NK-92 treated with Interleukin-12 subunit alpha and Interleukin-12 subunit beta, amount 100 ng/mL, for 24 hours (cell line): ENCODE measurements around the gene OR6N2.

Experiments
- DNase-seq: peaks from one replicate; lab custom pipeline; 2025; lab: John Stamatoyannopoulos, UW

The OR6N2 gene

GRCh38 chr1:158781104-158781503 is at the start of gene OR6N2:
Gene OR6N2 (minus strand): TSS chr1:158781204. CDS start chr1:158777635, 3,569 bp downstream.
- DNase-seq = no peak

- no peak for DNase-seq
These were observed 49.2 kb upstream of the OR6N2 start for GRCh38 chr1:158830074-158830677.

GRCh38 chr1:158821723-158822122 is 40.7 kb upstream of the OR6N2 start:
- no peak for DNase-seq

GRCh38 chr1:158819461-158820443 is 38.7 kb upstream of the OR6N2 start:
- DNase-seq = no peak

DNA sequence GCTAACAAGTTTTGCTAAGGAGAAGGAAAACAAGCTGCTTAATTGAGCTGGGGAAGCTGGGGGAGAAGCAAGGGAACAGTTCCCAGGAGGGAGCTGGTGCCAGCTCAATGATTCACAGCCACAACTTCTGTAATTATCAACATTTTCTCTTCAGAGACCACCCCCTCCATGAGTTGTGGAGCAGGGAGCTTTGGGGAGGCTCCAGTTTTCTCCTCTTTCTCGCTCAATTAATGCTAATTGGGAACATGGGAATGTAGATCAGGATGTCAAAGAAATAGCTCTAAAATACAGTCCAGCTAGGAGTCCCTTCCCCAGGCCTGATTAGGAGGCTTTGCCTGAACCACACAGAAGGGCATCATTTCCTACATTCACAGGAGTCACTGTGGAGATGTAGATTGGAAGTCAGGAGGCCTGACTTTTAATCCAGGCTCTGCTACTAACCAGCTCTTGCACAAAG is 38.0 kb upstream of the OR6N2 start:
- DNase-seq = no peak

DNA sequence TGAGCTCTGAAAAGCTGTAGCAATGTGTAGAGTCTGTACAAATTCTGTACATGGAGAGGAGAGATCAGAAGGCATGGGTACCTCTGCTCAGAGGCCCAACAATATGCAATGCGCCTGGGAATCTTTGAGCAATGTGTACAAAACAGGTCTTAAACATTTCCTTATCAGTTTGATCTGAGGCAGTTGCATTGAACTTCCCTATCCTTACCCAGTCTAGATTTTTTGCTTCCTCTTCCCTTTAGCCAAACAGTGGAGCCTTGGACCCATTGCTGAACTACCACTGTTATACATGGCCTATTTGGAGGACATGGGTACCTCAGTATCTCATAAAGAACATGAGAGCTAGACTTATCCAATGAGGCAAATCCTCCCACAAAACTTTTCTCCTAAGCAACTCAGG is 37.6 kb upstream of the OR6N2 start:
- DNase-seq = no peak

DNA sequence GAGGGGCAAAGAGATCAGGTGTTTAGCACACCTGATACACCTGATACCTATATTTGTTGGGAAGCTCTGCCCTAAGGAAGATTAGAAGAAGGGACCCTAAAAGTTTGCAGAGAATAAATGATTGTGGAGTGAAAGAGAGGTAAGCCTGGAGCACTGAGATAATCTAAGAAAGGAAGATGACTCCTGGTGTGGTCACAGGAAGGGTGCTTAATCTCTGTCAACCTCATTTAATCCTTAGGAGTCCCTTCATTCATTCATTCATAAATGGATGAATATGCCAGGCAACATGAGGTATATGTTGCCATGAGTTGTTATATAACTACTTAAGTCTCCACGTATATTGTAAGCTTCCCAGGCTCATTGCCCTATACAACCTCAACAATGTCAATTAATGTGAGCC is 34.0 kb upstream of the OR6N2 start:
- no peak for DNase-seq

GRCh38 chr1:158813164-158813563 is 32.2 kb upstream of the OR6N2 start:
- DNase-seq = no peak

GRCh38 chr1:158812336-158812735 is 31.3 kb upstream of the OR6N2 start:
- DNase-seq = no peak

DNA sequence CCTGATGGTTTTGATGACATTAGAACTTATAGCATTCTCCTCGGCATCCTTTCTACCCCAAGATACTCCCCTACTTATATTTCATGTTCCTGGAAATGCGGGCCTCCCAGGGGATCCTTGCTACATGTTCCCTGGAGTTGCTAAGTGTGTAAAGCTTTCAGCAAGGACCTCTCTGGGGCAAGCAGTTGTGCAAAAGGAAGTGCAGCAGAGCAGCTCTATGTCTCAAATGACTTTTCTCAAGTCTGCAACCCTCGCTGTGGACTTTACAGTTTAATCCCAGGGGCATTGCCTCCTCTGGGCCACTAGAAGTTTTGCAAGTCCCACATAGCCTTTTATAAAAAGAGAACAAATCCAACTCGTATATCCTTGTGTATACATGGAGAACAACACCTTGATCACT is 29.3 kb upstream of the OR6N2 start:
- DNase-seq = no peak

DNA sequence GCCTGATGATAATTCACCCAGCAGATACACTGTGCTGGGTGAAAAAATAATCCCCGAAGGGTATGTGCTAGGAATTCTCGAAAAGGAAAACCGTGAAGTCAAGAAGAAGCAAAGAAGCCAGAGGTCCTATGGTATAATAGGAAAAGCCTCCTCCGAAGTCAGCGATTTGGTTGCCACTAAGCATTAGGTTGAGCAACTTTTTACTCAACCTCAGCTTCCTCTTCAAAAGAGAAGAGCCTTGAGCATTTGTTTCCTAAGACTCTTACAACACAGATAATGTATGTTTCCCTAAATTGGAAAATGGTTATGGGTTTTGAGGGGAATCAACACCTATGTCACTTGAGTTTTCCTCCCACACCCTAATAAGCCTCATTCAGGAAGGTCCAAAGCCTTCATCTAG is 28.9 kb upstream of the OR6N2 start:
- no peak for DNase-seq

DNA sequence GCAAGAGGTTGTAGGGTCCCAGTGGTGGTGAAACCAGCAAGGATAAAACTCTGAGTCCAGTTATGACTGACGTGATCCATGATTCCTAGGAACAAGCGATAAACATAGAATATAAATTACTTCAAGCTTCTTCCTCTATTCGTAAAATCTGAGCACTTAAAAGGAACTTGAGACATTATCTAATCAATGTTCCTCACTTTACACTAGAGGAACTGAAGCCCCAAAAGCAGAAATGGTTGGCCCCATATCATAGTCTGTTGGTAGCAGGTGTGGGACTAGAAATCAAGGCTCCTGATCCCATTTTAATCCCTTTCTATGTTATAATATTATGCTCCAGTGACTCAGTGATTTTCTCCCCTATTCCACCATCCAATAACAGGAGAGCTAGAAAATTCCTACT is 28.3 kb upstream of the OR6N2 start:
- no peak for DNase-seq

DNA sequence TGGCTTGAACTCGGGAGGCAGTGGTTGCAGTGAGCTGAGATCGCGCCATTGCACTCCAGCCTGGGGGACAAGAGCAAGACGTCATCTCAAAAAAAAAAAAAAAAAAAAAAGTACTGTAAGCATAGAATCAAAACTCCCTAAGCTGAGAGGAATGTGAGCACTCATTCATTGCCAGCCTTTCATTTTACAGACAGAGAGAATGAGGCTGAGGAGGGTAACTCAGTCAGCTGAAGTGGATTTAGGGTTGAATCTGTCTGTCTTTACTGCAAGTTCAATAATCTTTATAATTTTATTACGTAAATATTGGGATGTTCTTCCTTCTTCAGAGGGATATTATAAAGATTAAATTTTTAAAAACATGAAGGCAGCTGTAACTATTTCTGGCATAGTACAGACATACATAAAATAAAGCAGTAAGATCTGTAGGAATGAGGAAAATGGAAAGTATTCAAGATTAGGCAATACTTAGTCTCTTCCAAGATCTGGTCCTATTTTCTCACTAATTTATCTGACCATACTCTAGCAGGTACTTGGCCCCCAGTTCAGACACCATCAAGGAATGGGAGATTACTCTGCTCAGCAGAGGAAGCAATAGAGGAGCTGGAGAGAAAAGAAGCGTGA is 26.0 kb upstream of the OR6N2 start:
- DNase-seq = no peak

DNA sequence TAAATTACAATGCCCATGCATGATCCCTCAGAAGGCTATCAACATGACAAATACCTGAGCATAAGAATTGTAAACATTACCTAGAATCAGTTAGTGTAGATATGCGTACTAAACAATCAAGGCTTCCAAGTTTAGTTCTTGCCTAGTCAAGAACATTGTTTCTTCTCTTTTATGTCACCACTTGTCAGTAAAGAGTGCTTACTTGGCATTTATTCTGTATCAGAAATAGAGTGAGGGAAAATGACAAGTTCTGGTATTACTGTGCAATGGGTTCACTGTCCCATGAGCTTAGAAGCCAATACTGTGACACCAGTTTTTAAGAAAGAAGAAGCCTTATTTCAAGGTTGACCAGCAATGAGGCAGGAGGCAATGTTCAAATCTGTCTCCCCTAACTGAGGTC is 22.7 kb upstream of the OR6N2 start:
- no peak for DNase-seq

DNA sequence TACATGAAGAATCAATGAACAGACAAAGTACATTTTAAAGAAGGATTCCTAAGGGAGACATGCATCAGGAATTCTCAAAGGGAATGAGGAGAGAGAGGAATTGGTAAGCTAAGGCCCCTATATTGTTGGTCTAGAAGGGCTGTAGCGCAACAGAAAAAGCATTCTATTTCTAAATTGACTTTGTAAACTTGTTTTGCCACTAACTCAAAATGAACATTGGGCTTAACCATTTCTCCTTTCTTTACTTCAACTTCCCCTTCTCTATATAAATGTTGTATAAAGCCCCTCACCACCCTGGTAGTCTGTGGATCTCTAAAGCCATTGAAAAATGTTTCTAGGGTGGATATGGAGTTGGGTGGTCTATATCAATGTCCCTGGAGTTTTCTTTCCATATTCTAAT is 20.4 kb upstream of the OR6N2 start:
- DNase-seq = no peak

GRCh38 chr1:158800526-158800925 is 19.5 kb upstream of the OR6N2 start:
- no peak for DNase-seq

DNA sequence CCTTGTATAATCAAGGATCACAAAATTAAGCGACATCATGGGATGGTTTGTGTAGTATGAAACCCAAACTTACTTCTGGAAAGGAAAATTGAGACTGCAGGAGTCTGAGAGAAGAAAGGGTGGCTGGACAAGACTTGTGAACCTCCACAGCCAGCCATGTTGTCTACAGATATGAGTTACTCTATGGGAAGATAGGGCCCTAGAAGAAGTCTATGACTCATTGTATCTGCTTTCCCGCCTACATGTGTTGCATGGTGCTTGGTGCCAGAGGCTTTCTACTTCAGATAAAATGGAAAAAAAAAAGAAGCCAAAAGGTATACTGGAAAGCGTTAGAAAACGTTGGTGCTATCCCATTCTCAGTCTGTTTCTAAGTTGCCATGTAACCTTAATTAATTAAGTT is 18.7 kb upstream of the OR6N2 start:
- DNase-seq = no peak

GRCh38 chr1:158798531-158798930 is 17.5 kb upstream of the OR6N2 start:
- DNase-seq = no peak

DNA sequence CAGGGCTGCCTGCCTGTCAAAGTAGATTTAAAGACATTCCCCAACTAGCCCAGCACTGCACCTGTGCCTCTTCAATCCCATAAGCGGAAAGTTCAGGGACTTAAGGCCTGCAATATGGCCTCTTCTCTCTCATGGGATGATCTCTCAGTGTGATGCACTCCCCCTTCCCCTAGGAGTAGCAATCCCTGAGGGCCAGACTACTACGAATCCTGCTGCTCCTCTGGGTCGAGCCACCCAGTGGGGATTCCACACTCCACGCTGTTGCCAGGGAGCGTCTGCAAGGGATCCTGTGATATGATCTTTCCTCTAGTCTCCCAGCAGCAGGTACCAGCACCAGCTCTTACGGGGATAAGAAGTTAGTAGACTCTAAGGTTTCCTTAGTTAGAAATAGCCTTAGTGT is 13.2 kb upstream of the OR6N2 start:
- no peak for DNase-seq

DNA sequence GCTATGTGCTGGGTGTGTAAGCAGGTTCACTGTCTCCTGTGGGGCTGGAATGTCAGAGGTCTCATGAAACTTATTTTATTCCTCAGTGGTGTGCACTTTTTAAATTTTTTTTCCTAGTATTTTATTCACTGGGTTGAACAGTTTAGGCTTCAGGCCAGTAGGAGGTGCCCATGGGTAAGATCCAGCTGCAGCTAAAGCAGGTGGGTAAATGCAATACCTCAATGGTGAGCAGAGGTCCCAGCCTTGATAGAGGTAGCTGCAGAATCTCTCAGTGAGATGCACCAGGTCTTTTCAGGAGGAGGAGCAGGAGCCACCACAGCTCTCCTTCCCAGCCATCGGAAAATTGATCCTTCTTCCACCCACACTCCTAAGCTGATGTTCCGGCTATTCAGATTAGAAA is 12.6 kb upstream of the OR6N2 start:
- DNase-seq = no peak

- no peak for DNase-seq
These were observed 8.8 kb downstream of the OR6N2 start, which contains the start of gene OR6N1 for GRCh38 chr1:158771950-158772866. Gene OR6N1 (minus strand): TSS chr1:158772195. CDS start chr1:158766682, 5,513 bp downstream.

GRCh38 chr1:158754420-158754819 is 26.6 kb downstream of the OR6N2 start, which contains the start of gene OR6K6:
Gene OR6K6 (plus strand): TSS chr1:158754720. CDS start chr1:158754888, 168 bp downstream.
- no peak for DNase-seq
